Brain microvascular endothelial cell (primary cell): Measurements from ENCODE around the gene PINLYP.
"Not testable (repeated sequence)": the region's sequence is repeated elsewhere in the genome, so short reads cannot be mapped to it uniquely, and the experiment has no call there.

ENCODE experiments used
- DNase-seq: peaks from one replicate; pipeline ENCODE4 v3.0.0-alpha.2; 2020
- H3K27ac ChIP-seq: fragments of 250-450 bp; sonication (Bioruptor Pico); 2 replicates; pipeline ENCODE4 v1.5.1; 2020; ENCODE audit warnings: mild to moderate bottlenecking, moderate library complexity
- H3K27me3 ChIP-seq: fragments of 250-450 bp; sonication (Bioruptor Pico); replicated peaks from 2 replicates; pipeline ENCODE4 v1.5.1; 2020; ENCODE audit warnings: mild to moderate bottlenecking
- H3K36me3 ChIP-seq: fragments of 250-450 bp; sonication (Bioruptor Pico); replicated peaks from 2 replicates; pipeline ENCODE4 v1.5.1; 2020; ENCODE audit warnings: mild to moderate bottlenecking
- H3K4me3 ChIP-seq: 2 replicates; pipeline ENCODE4 v1.5.1; 2011; ENCODE audit warnings: low read depth, mild to moderate bottlenecking, control low read depth, low read length, moderate library complexity
- in situ Hi-C: cut with HindIII; loops from 2 replicates; pipeline ENCODE4 v1.10.0; 2017; ENCODE audit warnings: low sequenced_read_pairs, low pct_ligation_motif_present
- TF ChIP-seq, protein P1 (sequence below): IDR thresholded peaks from 2 replicates; pipeline ENCODE4 v1.5.1; 2011; ENCODE audit warnings: low read depth, mild to moderate bottlenecking, moderate library complexity, low read length, control low read depth, inconsistent platforms; ENCODE audit errors: missing control alignments

PINLYP gene

DNA sequence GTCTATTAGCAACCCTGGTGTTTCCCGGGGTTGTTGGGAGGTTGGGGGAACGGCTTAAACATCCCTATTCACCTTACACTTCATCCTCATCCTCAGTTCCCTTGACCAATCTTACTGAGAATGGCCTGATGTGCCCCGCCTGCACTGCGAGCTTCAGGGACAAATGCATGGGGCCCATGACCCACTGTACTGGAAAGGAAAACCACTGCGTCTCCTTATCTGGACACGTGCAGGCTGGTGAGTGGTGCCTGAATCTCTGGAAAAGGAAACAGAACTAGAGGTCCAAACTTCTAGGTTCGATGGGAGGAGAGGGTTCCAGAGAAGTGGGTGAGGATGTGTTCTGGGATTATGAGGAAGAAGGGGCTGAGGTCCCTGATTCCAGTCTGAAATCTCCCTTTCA lies 5.9 kb downstream of the PINLYP start:
- DNase-seq = no peak
- H3K4me3 ChIP-seq = no peak overlapping the region
- in situ Hi-C loops = no loop called here

DNA sequence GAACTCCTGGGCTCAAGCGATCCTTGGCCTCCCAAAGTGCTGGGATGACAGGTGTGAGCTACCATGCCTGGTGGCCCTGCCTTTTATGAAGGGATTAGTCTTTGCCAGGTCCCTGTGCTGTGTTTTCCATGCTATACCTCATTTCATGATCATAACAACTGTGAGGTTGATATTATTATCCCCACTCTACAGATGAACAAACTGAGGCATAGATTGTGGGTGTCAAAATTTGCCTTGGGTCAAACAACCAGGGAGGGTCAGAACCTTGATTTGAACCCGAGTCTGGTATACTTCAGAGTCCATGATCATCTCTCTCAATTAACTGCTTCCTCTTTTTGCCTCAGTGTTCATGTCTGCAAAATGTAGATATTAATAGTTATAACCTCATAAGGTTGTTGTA lies 6.9 kb downstream of the PINLYP start:
- in situ Hi-C loops = no loop called here
- Histone ChIP-seq H3K36me3 (peaks cover 5% of the 10 kb centered on the region), H3K4me3 (no peak overlapping the region), H3K27ac (no peak overlapping the region), H3K27me3 (no peaks in the 10 kb centered on the region)
- no peak for DNase-seq
- TF ChIP-seq, protein P1, sequence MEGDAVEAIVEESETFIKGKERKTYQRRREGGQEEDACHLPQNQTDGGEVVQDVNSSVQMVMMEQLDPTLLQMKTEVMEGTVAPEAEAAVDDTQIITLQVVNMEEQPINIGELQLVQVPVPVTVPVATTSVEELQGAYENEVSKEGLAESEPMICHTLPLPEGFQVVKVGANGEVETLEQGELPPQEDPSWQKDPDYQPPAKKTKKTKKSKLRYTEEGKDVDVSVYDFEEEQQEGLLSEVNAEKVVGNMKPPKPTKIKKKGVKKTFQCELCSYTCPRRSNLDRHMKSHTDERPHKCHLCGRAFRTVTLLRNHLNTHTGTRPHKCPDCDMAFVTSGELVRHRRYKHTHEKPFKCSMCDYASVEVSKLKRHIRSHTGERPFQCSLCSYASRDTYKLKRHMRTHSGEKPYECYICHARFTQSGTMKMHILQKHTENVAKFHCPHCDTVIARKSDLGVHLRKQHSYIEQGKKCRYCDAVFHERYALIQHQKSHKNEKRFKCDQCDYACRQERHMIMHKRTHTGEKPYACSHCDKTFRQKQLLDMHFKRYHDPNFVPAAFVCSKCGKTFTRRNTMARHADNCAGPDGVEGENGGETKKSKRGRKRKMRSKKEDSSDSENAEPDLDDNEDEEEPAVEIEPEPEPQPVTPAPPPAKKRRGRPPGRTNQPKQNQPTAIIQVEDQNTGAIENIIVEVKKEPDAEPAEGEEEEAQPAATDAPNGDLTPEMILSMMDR = no peak

More for the DNA sequence above, 5.9 kb downstream of the PINLYP start:
- Histone ChIP-seq H3K36me3 (peaks cover 2% of the 10 kb centered on the region), H3K27ac (no peak overlapping the region), H3K27me3 (no peaks in the 10 kb centered on the region)
- TF ChIP-seq, protein P1 = no peak

DNA sequence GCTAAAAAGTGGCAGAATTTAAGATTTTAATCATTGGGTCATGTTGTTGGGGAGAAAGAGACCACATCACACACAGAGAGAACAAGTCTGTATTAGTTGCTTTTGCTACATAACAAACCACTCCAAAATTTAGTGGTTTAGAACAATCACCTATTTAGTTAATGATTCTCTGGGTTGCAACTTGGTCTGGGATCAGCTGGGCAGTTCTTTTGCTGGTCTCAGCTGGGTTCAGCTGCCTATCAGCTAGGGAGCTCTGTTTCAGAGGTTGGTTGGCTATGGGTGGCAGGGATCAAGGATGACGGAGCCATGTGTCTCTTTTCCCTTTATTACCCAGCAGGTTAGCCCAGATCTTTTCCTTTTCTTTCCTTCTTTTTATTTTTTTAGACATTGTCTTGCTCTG lies 8.9 kb downstream of the PINLYP start:
- TF ChIP-seq, protein P1 = no peak
- no peak for DNase-seq
- in situ Hi-C loops = no loop called here
- H3K4me3 ChIP-seq = no peak overlapping the region
- H3K27ac ChIP-seq = no peak overlapping the region
- H3K36me3 ChIP-seq = peaks cover 8% of the 10 kb centered on the region
- H3K27me3 ChIP-seq = no peaks in the 10 kb centered on the region

DNA sequence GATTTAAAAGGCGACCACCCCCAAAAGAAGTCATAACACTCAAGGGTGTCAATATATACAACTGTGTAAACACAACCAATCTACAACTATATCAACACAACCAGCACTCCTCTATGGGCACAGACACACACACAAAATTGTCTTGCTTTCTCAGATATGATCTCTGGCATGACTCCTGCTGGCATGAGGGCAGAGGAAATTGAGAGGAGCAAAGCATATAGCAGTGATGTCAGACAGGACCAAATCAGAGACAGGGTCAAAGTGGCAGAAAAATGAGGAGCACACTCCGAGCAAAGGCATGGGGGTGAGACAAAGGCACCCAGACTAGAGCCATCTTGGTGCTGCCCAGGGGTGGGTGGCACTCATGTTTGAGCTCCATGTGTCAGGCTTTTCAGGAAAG lies 10.7 kb downstream of the PINLYP start:
- Histone ChIP-seq H3K27me3 (no peaks in the 10 kb centered on the region), H3K4me3 (no peak overlapping the region), H3K27ac (no peak overlapping the region), H3K36me3 (peaks cover 10% of the 10 kb centered on the region)
- in situ Hi-C loops = no loop called here
- TF ChIP-seq, protein P1 = no peak
- DNase-seq = no peak

DNA sequence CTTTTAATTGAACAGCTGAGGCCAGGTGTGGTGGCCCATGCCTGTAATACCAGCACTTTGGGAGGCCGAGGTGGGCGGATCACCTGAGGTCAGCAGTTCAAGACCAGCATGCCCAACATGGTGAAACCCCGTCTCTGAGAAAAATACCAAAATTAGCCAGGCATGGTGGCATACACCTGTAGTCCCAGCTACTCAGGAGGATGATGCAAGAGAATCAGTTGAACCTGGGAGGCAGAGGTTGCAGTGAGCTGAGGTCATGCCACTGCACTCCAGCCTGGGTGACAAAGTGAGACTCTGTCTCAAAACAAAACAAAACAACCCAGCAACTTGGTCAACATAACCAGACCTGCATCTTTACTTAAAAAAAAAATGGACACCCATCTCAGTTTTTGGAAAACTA lies 11.4 kb downstream of the PINLYP start:
- H3K27me3 ChIP-seq, DNase-seq, H3K27ac ChIP-seq, in situ Hi-C loops, H3K4me3 ChIP-seq: not testable (repeated sequence)
- H3K36me3 ChIP-seq = peaks cover 11% of the 10 kb centered on the region

DNA sequence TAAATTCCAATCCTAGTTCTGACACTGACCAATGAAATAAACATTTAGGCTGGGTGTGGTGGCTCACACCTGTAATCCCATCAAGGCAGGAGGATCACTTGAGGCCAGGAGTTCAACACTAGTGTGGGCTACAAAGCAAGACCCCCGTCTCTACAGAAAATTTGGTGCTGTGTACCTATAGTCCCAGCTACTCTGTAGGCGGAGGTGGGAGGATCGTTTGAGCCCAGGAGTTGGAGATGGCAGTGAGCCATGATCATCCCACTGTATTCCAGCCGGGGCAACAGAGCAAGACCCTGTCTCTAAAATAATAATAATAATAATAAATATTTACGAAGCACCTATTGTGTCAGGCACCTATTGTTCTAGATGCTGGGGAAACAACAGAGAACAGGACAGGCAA lies 13.7 kb downstream of the PINLYP start:
- in situ Hi-C loops = no loop called here
- Histone ChIP-seq H3K4me3 (no peak overlapping the region), H3K36me3 (peaks cover 31% of the 10 kb centered on the region), H3K27ac (no peak overlapping the region), H3K27me3 (no peaks in the 10 kb centered on the region)
- TF ChIP-seq, protein P1 = no peak
- no peak for DNase-seq
